NT2/D1 (cell line): ENCODE results near the gene DLG2.
"Not testable (repeated sequence)": the region's sequence is repeated elsewhere in the genome, so short reads cannot be mapped to it uniquely, and the experiment has no call there.

ENCODE experiments used
- SUZ12 ChIP-seq: IDR thresholded peaks from 2 replicates; pipeline ENCODE4 v1.6.1; 2011; ENCODE audit not compliant: insufficient read length, insufficient read depth; ENCODE audit errors: extremely low read depth
- YY1 ChIP-seq: IDR thresholded peaks from 2 replicates; pipeline ENCODE4 v1.6.1; 2011; ENCODE audit not compliant: insufficient read length, insufficient read depth
- ZNF274 ChIP-seq: IDR thresholded peaks from 2 replicates; pipeline ENCODE4 v1.6.1; 2011; ENCODE audit warnings: mild to moderate bottlenecking, low read depth, low read length

DNA sequence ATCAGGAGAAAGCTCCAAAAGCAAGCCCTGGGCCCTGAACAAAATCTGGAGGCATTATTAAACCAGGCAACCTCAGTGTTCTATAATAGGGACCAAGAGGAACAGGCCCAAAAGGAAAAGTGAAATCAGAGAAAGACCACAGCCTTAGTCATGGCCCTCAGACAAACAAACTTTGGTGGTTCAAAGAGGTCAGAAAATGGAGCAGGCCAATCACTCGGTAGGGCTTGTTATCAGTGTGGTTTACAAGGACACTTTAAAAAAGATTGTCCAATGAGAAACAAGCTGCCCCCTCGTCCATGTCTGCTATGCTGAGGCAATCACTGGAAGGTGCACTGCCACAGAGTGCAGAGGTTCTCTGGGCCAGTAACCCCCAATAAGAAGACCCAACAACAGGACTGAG lies 17.9 kb downstream of the DLG2 start:
- not testable (repeated sequence) for TF ChIP-seq YY1, SUZ12, ZNF274
